KMS-11 (cell line): ENCODE data around the gene SLC38A1.

Experiments used
- H2AFZ ChIP-seq: fragments of 200-600 bp; sonication (generic); 2 replicates; pipeline ENCODE4 v1.6.1; 2016; ENCODE audit warnings: antibody characterized with exemption, mixed run types, low read depth
- H3K27ac ChIP-seq: fragments of 200-600 bp; sonication (generic); 2 replicates; pipeline ENCODE4 v1.6.1; 2016; ENCODE audit warnings: mild to moderate bottlenecking, mixed run types
- H3K27me3 ChIP-seq: fragments of 200-600 bp; sonication (generic); 2 replicates; pipeline ENCODE4 v1.6.1; 2017; ENCODE audit warnings: mild to moderate bottlenecking, low read depth, mixed run types, moderate library complexity; ENCODE audit not compliant: insufficient read depth
- H3K36me3 ChIP-seq: fragments of 200-600 bp; sonication (generic); 2 replicates; pipeline ENCODE4 v1.6.1; 2017; ENCODE audit warnings: mild to moderate bottlenecking, mixed run types; ENCODE audit not compliant: insufficient read depth
- H3K4me1 ChIP-seq: fragments of 200-600 bp; sonication (generic); 2 replicates; pipeline ENCODE4 v1.6.1; 2016; ENCODE audit warnings: mild to moderate bottlenecking, low read depth, mixed run types; ENCODE audit not compliant: poor library complexity, severe bottlenecking
- H3K4me2 ChIP-seq: fragments of 200-600 bp; sonication (generic); 2 replicates; pipeline ENCODE4 v1.7.0; 2016; ENCODE audit warnings: mild to moderate bottlenecking, mixed run types
- H3K4me3 ChIP-seq: fragments of 200-600 bp; sonication (generic); IDR thresholded peaks from 2 replicates; pipeline ENCODE4 v1.6.1; 2017; ENCODE audit warnings: low read depth, low read length, mixed read lengths; ENCODE audit not compliant: insufficient read depth
- H3K79me2 ChIP-seq: fragments of 200-600 bp; sonication (generic); 2 replicates; pipeline ENCODE4 v1.6.1; 2016; ENCODE audit warnings: low read depth, mixed run types; ENCODE audit not compliant: insufficient read depth
- H3K9ac ChIP-seq: fragments of 200-600 bp; sonication (generic); 2 replicates; pipeline ENCODE4 v1.6.1; 2016; ENCODE audit warnings: mild to moderate bottlenecking, mixed run types
- H4K20me1 ChIP-seq: fragments of 200-600 bp; sonication (generic); 2 replicates; pipeline ENCODE4 v1.6.1; 2016; ENCODE audit warnings: mild to moderate bottlenecking, mixed run types; ENCODE audit not compliant: insufficient read depth
- TF ChIP-seq, protein P1 (sequence below): fragments of 200-600 bp; sonication (generic); conservative IDR thresholded peaks from 2 replicates; pipeline ENCODE4 v1.6.1; 2017; ENCODE audit warnings: low read depth, mild to moderate bottlenecking, antibody characterized with exemption, low read length, moderate library complexity, mixed read lengths

The SLC38A1 gene

GRCh38 chr12:46244997-46245396 lies 23.8 kb downstream of the SLC38A1 start:
- H3K4me2 ChIP-seq: no peak overlapping the region
- no peaks in the 10 kb centered on the region for H3K27me3 ChIP-seq
- H3K79me2 ChIP-seq: peaks cover 96% of the 10 kb centered on the region
- TF ChIP-seq, protein P1, sequence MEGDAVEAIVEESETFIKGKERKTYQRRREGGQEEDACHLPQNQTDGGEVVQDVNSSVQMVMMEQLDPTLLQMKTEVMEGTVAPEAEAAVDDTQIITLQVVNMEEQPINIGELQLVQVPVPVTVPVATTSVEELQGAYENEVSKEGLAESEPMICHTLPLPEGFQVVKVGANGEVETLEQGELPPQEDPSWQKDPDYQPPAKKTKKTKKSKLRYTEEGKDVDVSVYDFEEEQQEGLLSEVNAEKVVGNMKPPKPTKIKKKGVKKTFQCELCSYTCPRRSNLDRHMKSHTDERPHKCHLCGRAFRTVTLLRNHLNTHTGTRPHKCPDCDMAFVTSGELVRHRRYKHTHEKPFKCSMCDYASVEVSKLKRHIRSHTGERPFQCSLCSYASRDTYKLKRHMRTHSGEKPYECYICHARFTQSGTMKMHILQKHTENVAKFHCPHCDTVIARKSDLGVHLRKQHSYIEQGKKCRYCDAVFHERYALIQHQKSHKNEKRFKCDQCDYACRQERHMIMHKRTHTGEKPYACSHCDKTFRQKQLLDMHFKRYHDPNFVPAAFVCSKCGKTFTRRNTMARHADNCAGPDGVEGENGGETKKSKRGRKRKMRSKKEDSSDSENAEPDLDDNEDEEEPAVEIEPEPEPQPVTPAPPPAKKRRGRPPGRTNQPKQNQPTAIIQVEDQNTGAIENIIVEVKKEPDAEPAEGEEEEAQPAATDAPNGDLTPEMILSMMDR: no peak
- no peak overlapping the region for H3K27ac ChIP-seq
- H3K36me3 ChIP-seq: no peaks in the 10 kb centered on the region; the same call in 1 of the 2 replicates
- no peaks in the 10 kb centered on the region for H3K4me1 ChIP-seq
- H3K4me3 ChIP-seq: no peak overlapping the region
- H3K9ac ChIP-seq: no peak overlapping the region
- no peak overlapping the region for H2AFZ ChIP-seq
- H4K20me1 ChIP-seq: no peaks in the 10 kb centered on the region; the same call in 1 of the 2 replicates

- Histone ChIP-seq H4K20me1 (no peaks in the 10 kb centered on the region; the same call in 1 of the 2 replicates), H3K4me3 (no peak overlapping the region), H3K4me2 (no peak overlapping the region), H3K79me2 (peaks cover 91% of the 10 kb centered on the region), H3K9ac (no peak overlapping the region), H2AFZ (no peak overlapping the region), H3K36me3 (no peaks in the 10 kb centered on the region; the same call in 1 of the 2 replicates), H3K27ac (no peak overlapping the region), H3K27me3 (no peaks in the 10 kb centered on the region), H3K4me1 (no peaks in the 10 kb centered on the region)
- TF ChIP-seq, protein P1: no peak
Measured at GRCh38 chr12:46244273-46244915, 24.4 kb downstream of the SLC38A1 start.

- H3K36me3 ChIP-seq: peaks cover 3% of the 10 kb centered on the region; the same call in 1 of the 2 replicates
- TF ChIP-seq, protein P1: no peak
- H3K9ac ChIP-seq: no peak overlapping the region
- no peak overlapping the region for H3K27ac ChIP-seq
- no peak overlapping the region for H3K4me2 ChIP-seq
- peaks cover 85% of the 10 kb centered on the region for H3K79me2 ChIP-seq
- no peak overlapping the region for H2AFZ ChIP-seq
- no peaks in the 10 kb centered on the region for H3K27me3 ChIP-seq
- H3K4me3 ChIP-seq: no peak overlapping the region
- H4K20me1 ChIP-seq: no peaks in the 10 kb centered on the region; the same call in 1 of the 2 replicates
- H3K4me1 ChIP-seq: no peaks in the 10 kb centered on the region
Measured at GRCh38 chr12:46242569-46242968, 26.3 kb downstream of the SLC38A1 start.

DNA sequence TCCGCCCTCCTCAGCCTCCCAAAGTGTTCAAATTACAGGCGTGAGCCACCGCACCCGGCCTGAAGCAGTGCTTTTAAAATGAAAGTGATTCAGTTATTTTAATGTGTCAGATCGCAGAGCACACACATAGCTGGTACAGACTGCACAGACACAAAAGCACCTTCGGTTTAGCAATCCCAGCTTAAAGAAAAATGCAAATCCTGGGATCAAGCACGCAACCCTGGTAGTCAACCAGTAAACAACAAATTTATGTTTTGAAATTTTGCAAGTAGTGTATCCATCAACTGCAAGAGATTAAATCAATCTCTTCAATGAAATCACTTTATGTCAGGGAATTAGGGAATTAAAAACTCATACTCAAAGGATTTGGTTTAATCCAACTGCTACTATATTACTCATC lies 28.4 kb downstream of the SLC38A1 start:
- H3K9ac ChIP-seq: no peak overlapping the region
- TF ChIP-seq, protein P1: no peak
- no peak overlapping the region for H3K27ac ChIP-seq
- H3K36me3 ChIP-seq: peaks cover 3% of the 10 kb centered on the region; the same call in 1 of the 2 replicates
- no peaks in the 10 kb centered on the region for H4K20me1 ChIP-seq
- H3K4me2 ChIP-seq: no peak overlapping the region
- peaks cover 82% of the 10 kb centered on the region for H3K79me2 ChIP-seq
- no peaks in the 10 kb centered on the region for H3K27me3 ChIP-seq
- no peak overlapping the region for H3K4me3 ChIP-seq
- no peaks in the 10 kb centered on the region for H3K4me1 ChIP-seq
- no peak overlapping the region for H2AFZ ChIP-seq
